Heart left ventricle (tissue), 13 donors: ENCODE measurements around the gene INHBA.

Experiments
- CTCF ChIP-seq, 12 donors: fragments of 200-600 bp; sonication (generic) in 4 of 12; IDR thresholded peaks; one replicate each; pipeline versions ENCODE4 v1.5.0 to v1.8.0; 2018 to 2022; ENCODE audit warnings: antibody characterized with exemption in 12 of 12, mild to moderate bottlenecking in 5 of 12
- POLR2A ChIP-seq, 2 donors: fragments of 450-650 bp; IDR thresholded peaks; one replicate each; pipeline ENCODE4 v1.6.1; 2017; ENCODE audit warnings: antibody characterized with exemption in 2 of 2, mild to moderate bottlenecking in 2 of 2, moderate library complexity in 2 of 2
- donor health status: ischemic (EF 13 %, LVEDD 7.1; RV severe dilation, severe dysfunction).
- donor health status: DM: no; HTN: yes; CAD: no.
- donor health status: DM: no; HTN: no; CAD: no.
- donor health status: ischemic (EF 25% LVEDD 6.9; RV normal size, moderate dysfunction).
- donor health status: ischemic (EF 25% LVEDD 5.7; RV mildly dilated, moderate dysfunction).
- donor health status: ischemic (EF 35%, LVEDD 5.7; RV mildly dilated, moderate dysfunction).
- donor health status: nonischemic (EF 11% LVEDD 7.7; RV severe dilation, severe dysfunction).
- donor health status: DM: yes; HTN: yes; CAD: no.
- donor health status: PGD.
- donor health status: ischemic (EF 29% LVEDD 5.4; RV normal size, mild dysfunction).
- donor health status: nonischemic (EF 23%, LVEDD 6.1; RV moderate dilation, normal function).

- TF ChIP-seq POLR2A (IDR thresholded peaks at IDR 0.05) (no peak), CTCF (IDR thresholded peaks at IDR 0.05) (no peak)
Measured at GRCh38 chr7:41698114-41698513, 4.8 kb downstream of the INHBA start.
